GM23338 (cell line): Measurements from ENCODE around the gene TBCEL. TPM values are rescaled to one million over a fixed set of nuclear protein-coding genes. Genes with fewer than 3 reads are reported as not detected.

Experiments used
- ATAC-seq: fragments of 200-7000 bp; cut with Tn5 transposase; 3 replicates; pipeline ENCODE4 v1.9.1; 2020
- DNase-seq: peaks from one replicate; pipeline ENCODE4 v3.0.0-alpha.2; 2015; ENCODE audit warnings: low spot score
- H2AFZ ChIP-seq: fragments of 200-600 bp; sonication (generic); 2 replicates; pipeline ENCODE4 v1.8.0; 2016; ENCODE audit warnings: antibody characterized with exemption, mild to moderate bottlenecking, moderate library complexity
- H3F3A ChIP-seq: fragments of 200-600 bp; sonication (generic); replicated peaks from 2 replicates; pipeline ENCODE4 v1.8.0; 2017; ENCODE audit warnings: antibody characterized with exemption, mixed run types, low read depth
- H3K27ac ChIP-seq: fragments of 200-600 bp; sonication (generic); 2 replicates; pipeline ENCODE4 v1.6.1; 2016; ENCODE audit warnings: low read depth
- H3K27me3 ChIP-seq: fragments of 200-600 bp; sonication (generic); 2 replicates; pipeline ENCODE4 v1.8.0; 2016; ENCODE audit warnings: mild to moderate bottlenecking, mixed run types, moderate library complexity; ENCODE audit not compliant: insufficient read depth
- H3K36me3 ChIP-seq: fragments of 200-600 bp; sonication (generic); 2 replicates; pipeline ENCODE4 v1.8.0; 2016; ENCODE audit warnings: mild to moderate bottlenecking; ENCODE audit not compliant: insufficient read depth
- H3K4me1 ChIP-seq: fragments of 200-600 bp; sonication (generic); 2 replicates; pipeline ENCODE4 v1.8.0; 2016; ENCODE audit warnings: mild to moderate bottlenecking, moderate library complexity; ENCODE audit not compliant: insufficient read depth
- H3K4me2 ChIP-seq: fragments of 200-600 bp; sonication (generic); 2 replicates; pipeline ENCODE4 v1.7.1; 2017; ENCODE audit warnings: mixed run types
- H3K4me3 ChIP-seq: fragments of 200-600 bp; sonication (generic); 2 replicates; pipeline ENCODE4 v1.6.1; 2016; ENCODE audit warnings: mixed run types
- H3K79me2 ChIP-seq: fragments of 200-600 bp; sonication (generic); replicated peaks from 2 replicates; pipeline ENCODE4 v1.8.0; 2017; ENCODE audit warnings: mild to moderate bottlenecking; ENCODE audit not compliant: insufficient read depth
- H3K9me2 ChIP-seq: fragments of 200-600 bp; sonication (generic); 2 replicates; pipeline ENCODE4 v1.8.0; 2017; ENCODE audit not compliant: insufficient read depth
- H4K20me1 ChIP-seq: fragments of 200-600 bp; sonication (generic); replicated peaks from 2 replicates; pipeline ENCODE4 v1.8.0; 2017; ENCODE audit warnings: mild to moderate bottlenecking; ENCODE audit not compliant: insufficient read depth
- H3K27ac Mint-ChIP-seq: 2 replicates; pipeline ENCODE4 v1.8.0; 2020; ENCODE audit warnings: inconsistent platforms, mild to moderate bottlenecking, moderate library complexity, mixed read lengths
- H3K27me3 Mint-ChIP-seq: 3 replicates; pipeline ENCODE4 v1.8.0; 2022; ENCODE audit warnings: low read depth, mild to moderate bottlenecking, moderate library complexity, mixed read lengths, inconsistent platforms; ENCODE audit not compliant: insufficient read depth, poor library complexity
- H3K36me3 Mint-ChIP-seq: 3 replicates; pipeline ENCODE4 v1.8.0; 2021; ENCODE audit warnings: low read depth, mild to moderate bottlenecking, inconsistent platforms, moderate library complexity, mixed read lengths
- H3K4me1 Mint-ChIP-seq: 3 replicates; pipeline ENCODE4 v1.8.0; 2020; ENCODE audit warnings: mild to moderate bottlenecking, inconsistent platforms, mixed read lengths
- H3K4me3 Mint-ChIP-seq: 3 replicates; pipeline ENCODE4 v1.8.0; 2021; ENCODE audit warnings: moderate library complexity, mild to moderate bottlenecking, inconsistent platforms, mixed read lengths
- H3K9me3 Mint-ChIP-seq: 3 replicates; pipeline ENCODE4 v1.8.0; 2020; ENCODE audit warnings: moderate library complexity, mild to moderate bottlenecking, inconsistent platforms, mixed read lengths
- CREB1 ChIP-seq: fragments of 250-450 bp; sonication (Bioruptor Pico); IDR thresholded peaks from 2 replicates; pipeline ENCODE4 v1.5.0; 2020; ENCODE audit warnings: low read depth, mild to moderate bottlenecking, moderate library complexity
- CTCF ChIP-seq, 2 experiments: fragments of 200-600 bp in 1 of 2; sonication (generic) in 1 of 2; conservative IDR thresholded peaks; 2 replicates each; pipeline versions ENCODE4 v1.5.1 to v1.6.1; 2016 to 2017; ENCODE audit warnings: antibody characterized with exemption in 2 of 2, low read depth in 2 of 2, mild to moderate bottlenecking in 2 of 2, moderate library complexity in 1 of 2
- EZH2 ChIP-seq: fragments of 200-600 bp; sonication (generic); IDR thresholded peaks from one replicate; pipeline ENCODE4 v1.8.0; 2017; ENCODE audit warnings: antibody characterized with exemption, mild to moderate bottlenecking, low read depth; ENCODE audit not compliant: unreplicated experiment
- JUNB ChIP-seq: IDR thresholded peaks from one replicate; pipeline ENCODE4 v1.6.1; 2016; ENCODE audit warnings: antibody characterized with exemption; ENCODE audit not compliant: unreplicated experiment
- NANOG ChIP-seq: IDR thresholded peaks from 2 replicates; pipeline ENCODE4 v1.6.1; 2016; ENCODE audit warnings: antibody characterized with exemption, borderline replicate concordance
- POLR2AphosphoS5 ChIP-seq: IDR thresholded peaks from 2 replicates; pipeline ENCODE4 v1.6.1; 2016; ENCODE audit warnings: antibody characterized with exemption, low read depth
- STAT1 ChIP-seq: IDR thresholded peaks from one replicate; pipeline ENCODE4 v1.6.1; 2016; ENCODE audit warnings: antibody characterized with exemption; ENCODE audit not compliant: unreplicated experiment
- ZNF114 ChIP-seq: fragments of 250-450 bp; sonication (Bioruptor Pico); IDR thresholded peaks from 2 replicates; pipeline ENCODE4 v1.5.0; 2020; ENCODE audit warnings: mild to moderate bottlenecking, moderate library complexity
- ZNF331 ChIP-seq: fragments of 250-450 bp; sonication (Bioruptor Pico); IDR thresholded peaks from 2 replicates; pipeline ENCODE4 v1.5.0; 2020; ENCODE audit warnings: low read depth, mild to moderate bottlenecking, moderate library complexity
- ZNF462 ChIP-seq: fragments of 250-450 bp; sonication (Bioruptor Pico); IDR thresholded peaks from 2 replicates; pipeline ENCODE4 v1.5.0; 2020; ENCODE audit warnings: mild to moderate bottlenecking, moderate library complexity
- polyA plus RNA-seq: library from polyadenylated mRNA; unstranded; fragments of >200 nt; fragmentation: Nextera tagmentation; extraction: Ambion mirVana; gene quantifications from 2 replicates; pipeline ENCODE4 v1.2.1, GENCODE V29; 2016
- total RNA-seq: library from RNA; depleted of rRNA; stranded (reverse); fragments of >200 nt; shearing (Covaris generic); gene quantifications from 2 replicates; pipeline ENCODE4 v1.2.3, GENCODE V29; 2014

TBCEL gene
- total and polyA plus RNA-seq, 2 experiments from 2014 or later = 5.4 to 16.2 TPM

- no peak for TF ChIP-seq ZNF462
- no peak for TF ChIP-seq ZNF114 (CRISPR knock-in tag)
- no peak for TF ChIP-seq STAT1
- no peak for TF ChIP-seq EZH2
- no peak for TF ChIP-seq POLR2AphosphoS5
- no peak for TF ChIP-seq CREB1 (CRISPR knock-in tag)
- TF ChIP-seq JUNB = no peak
- no peak for TF ChIP-seq NANOG
Observed at GRCh38 chr11:121108413-121108812, 84.5 kb downstream of the TBCEL start (continued).

GRCh38 chr11:121109471-121109870, 85.6 kb downstream of the TBCEL start:
- Mint-ChIP-seq H3K4me1 (peaks cover 12% of the 10 kb centered on the region; the same call in 2 of the 3 replicates), H3K4me3 (no peak overlapping the region), H3K27ac (no peak overlapping the region), H3K27me3 (no peaks in the 10 kb centered on the region), H3K9me3 (no peaks in the 10 kb centered on the region), H3K36me3 (no peaks in the 10 kb centered on the region)
- H3K9me2 ChIP-seq = 0 out of 2 replicates have a peak, but pooled peaks cover 3% of the 10 kb centered on the region
- no peak overlapping the region for H3K27ac ChIP-seq
- no peaks in the 10 kb centered on the region for H4K20me1 ChIP-seq
- ATAC-seq = no peak
- no peaks in the 10 kb centered on the region for H3K79me2 ChIP-seq
- H3K36me3 ChIP-seq = no peaks in the 10 kb centered on the region
- H2AFZ ChIP-seq = no peak overlapping the region
- H3F3A ChIP-seq = no peaks in the 10 kb centered on the region
- no peak overlapping the region for H3K4me3 ChIP-seq
- DNase-seq = no peak
- H3K27me3 ChIP-seq = no peaks in the 10 kb centered on the region
- H3K4me2 ChIP-seq = no peak overlapping the region
- H3K4me1 ChIP-seq = no peaks in the 10 kb centered on the region
- no peak for TF ChIP-seq POLR2AphosphoS5
- TF ChIP-seq ZNF331 (CRISPR knock-in tag) = no peak
- TF ChIP-seq NANOG = no peak
- TF ChIP-seq CREB1 (CRISPR knock-in tag) = no peak
- TF ChIP-seq CTCF (conservative IDR thresholded peaks at IDR 0.05; ENCODE audit: low read depth in 2 of 2) = no peak
